Upper lobe of left lung (tissue), 4 donors: ENCODE data around the gene MTMR4.

Experiments used
- CTCF ChIP-seq, 6 experiments: fragments of 450-650 bp in 4 of 6; fragments of 200-600 bp in 2 of 6; sonication (generic) in 2 of 6; IDR thresholded peaks; one replicate each; pipeline ENCODE4 v1.5.1; 2016 to 2019; ENCODE audit warnings: antibody characterized with exemption in 6 of 6
- POLR2A ChIP-seq, 4 donors: fragments of 450-650 bp; IDR thresholded peaks; one replicate each; pipeline ENCODE4 v1.5.1; 2016 to 2017; ENCODE audit warnings: antibody characterized with exemption in 4 of 4, mild to moderate bottlenecking in 2 of 4
- POLR2AphosphoS5 ChIP-seq, 2 donors: sonication (generic); formaldehyde crosslinking; IDR thresholded peaks; one replicate each; pipeline ENCODE4 v1.5.1; 2017; ENCODE audit warnings: antibody characterized with exemption in 2 of 2

GRCh38 chr17:58560511-58560910, 46.1 kb upstream of the MTMR4 start:
- no peak for TF ChIP-seq POLR2A (IDR thresholded peaks at IDR 0.05)
- TF ChIP-seq CTCF (IDR thresholded peaks at IDR 0.05) = no peak
- no peak for TF ChIP-seq POLR2AphosphoS5 (IDR thresholded peaks at IDR 0.05)
